ENCODE data around the gene WDFY4. TPM values are rescaled to one million over a fixed set of nuclear protein-coding genes. Genes with fewer than 3 reads are reported as not detected.

The WDFY4 gene
- polyA plus RNA-seq, 1 experiment, result not detected

DNA sequence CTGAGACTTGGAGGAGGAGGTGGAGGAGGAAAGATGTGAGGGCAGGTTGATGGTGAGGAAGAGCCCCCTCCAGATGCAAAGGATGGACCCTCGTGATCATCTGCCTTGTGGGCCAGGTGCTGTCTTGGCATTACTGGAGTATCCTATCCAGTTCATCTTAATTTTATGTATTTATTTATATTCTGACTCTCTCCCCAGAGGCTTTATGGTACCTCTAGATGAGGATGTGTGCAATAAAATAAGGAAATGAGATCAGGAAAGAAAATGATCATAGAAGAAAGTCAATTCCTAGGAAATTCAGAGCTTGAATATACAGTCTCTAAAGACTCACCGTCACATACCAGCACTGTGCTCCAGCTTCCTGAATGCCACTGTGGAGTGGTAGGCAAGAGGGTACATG, 160.8 kb downstream of the WDFY4 start:
- DNase-seq (ENCODE audit: low read depth), result no peak
- H3K27me3 ChIP-seq (ENCODE audit: control insufficient read depth, insufficient read depth, low read length), result no peaks in the 10 kb centered on the region
- TF ChIP-seq, protein P1, sequence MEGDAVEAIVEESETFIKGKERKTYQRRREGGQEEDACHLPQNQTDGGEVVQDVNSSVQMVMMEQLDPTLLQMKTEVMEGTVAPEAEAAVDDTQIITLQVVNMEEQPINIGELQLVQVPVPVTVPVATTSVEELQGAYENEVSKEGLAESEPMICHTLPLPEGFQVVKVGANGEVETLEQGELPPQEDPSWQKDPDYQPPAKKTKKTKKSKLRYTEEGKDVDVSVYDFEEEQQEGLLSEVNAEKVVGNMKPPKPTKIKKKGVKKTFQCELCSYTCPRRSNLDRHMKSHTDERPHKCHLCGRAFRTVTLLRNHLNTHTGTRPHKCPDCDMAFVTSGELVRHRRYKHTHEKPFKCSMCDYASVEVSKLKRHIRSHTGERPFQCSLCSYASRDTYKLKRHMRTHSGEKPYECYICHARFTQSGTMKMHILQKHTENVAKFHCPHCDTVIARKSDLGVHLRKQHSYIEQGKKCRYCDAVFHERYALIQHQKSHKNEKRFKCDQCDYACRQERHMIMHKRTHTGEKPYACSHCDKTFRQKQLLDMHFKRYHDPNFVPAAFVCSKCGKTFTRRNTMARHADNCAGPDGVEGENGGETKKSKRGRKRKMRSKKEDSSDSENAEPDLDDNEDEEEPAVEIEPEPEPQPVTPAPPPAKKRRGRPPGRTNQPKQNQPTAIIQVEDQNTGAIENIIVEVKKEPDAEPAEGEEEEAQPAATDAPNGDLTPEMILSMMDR (IDR thresholded peaks at IDR 0.05; ENCODE audit: insufficient read depth, low read depth, low read length), result no peak
- no peaks in the 10 kb centered on the region for H3K36me3 ChIP-seq (ENCODE audit: control insufficient read depth, insufficient read depth, low read length)
- no peak overlapping the region for H3K4me3 ChIP-seq (ENCODE audit: low read depth, low read length)
- CTCF ChIA-PET, result no interaction called here
- POLR2A ChIA-PET, result no interaction called here

DNA sequence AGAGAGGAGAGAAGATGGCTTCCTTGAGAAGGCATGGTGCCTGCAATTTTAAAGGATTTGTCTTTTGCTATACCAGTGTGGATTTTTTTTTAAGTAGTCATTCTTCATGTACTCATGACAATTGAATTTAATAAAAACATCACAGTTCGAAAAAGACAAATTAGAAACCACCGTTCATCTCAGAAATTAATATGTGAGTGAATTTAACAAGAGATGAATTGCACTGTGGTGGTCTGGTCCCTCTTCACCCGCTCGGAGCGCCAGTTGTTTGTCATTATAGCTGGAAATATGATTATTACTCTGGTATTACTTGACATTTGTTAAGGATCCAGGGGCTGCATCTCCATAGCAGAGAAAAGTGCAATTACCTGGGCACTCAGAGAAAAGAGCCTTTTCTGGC, 163.0 kb downstream of the WDFY4 start:
- ChIA-PET CTCF (no interaction called here), POLR2A (no interaction called here)
- Histone ChIP-seq H3K27me3 (ENCODE audit: control insufficient read depth, insufficient read depth, low read length) (no peaks in the 10 kb centered on the region), H3K36me3 (ENCODE audit: control insufficient read depth, insufficient read depth, low read length) (no peaks in the 10 kb centered on the region), H3K4me3 (ENCODE audit: low read depth, low read length) (no peak overlapping the region)
- TF ChIP-seq, protein P1 (IDR thresholded peaks at IDR 0.05; ENCODE audit: insufficient read depth, low read depth, low read length), result no peak
- no peak for DNase-seq (ENCODE audit: low read depth)

DNA sequence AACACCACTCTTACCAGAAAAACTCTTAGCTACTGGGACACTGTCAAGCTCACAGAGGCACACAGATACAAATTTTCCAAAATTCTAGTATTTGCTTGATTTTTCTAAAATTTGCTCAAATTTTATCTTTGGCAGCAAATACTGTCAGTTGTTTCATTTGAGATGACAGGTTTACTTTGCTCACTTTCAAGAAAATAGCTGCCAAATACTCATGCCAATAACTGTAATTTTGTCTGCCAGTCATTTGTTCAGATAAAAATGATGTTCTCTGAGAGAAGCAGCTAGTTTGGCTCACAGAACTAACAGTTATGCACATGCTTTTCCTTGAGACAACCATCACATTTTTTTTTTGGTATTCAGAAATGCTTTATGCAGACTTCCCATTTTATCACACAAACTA, 172.2 kb downstream of the WDFY4 start:
- TF ChIP-seq, protein P1 (IDR thresholded peaks at IDR 0.05; ENCODE audit: insufficient read depth, low read depth, low read length), result no peak
- Histone ChIP-seq H3K27me3 (ENCODE audit: control insufficient read depth, insufficient read depth, low read length) (no peaks in the 10 kb centered on the region), H3K36me3 (ENCODE audit: control insufficient read depth, insufficient read depth, low read length) (no peaks in the 10 kb centered on the region), H3K4me3 (ENCODE audit: low read depth, low read length) (no peak overlapping the region)
- ChIA-PET POLR2A (no interaction called here), CTCF (interaction anchor here (0.6 to 0.7 kb wide), 2 partner anchors 11 to 200 kb away, joined by 3 to 4 read pairs; no protein-coding TSS in a partner anchor)
- DNase-seq (ENCODE audit: low read depth), result no peak

DNA sequence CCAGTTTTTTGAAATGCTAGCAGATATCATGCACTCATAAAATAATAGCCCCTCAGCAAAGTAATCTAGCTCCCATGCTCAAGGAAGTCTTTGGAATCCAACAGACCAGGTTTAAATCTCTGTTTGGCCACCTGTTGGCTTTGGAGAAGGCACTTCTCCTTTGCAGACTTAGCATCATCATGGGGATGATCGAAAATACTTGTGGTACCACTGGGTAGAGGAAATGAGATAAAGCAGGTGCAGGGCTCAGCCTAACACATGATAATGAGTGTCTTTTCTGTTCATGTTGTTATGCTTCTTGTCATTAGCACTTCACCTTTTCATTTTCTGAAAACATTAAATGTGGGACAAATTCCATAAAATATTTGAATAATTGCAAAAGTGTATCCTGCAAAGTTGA, 187.6 kb downstream of the WDFY4 start:
- TF ChIP-seq, protein P1 (IDR thresholded peaks at IDR 0.05; ENCODE audit: insufficient read depth, low read depth, low read length), result no peak
- Histone ChIP-seq H3K4me3 (ENCODE audit: low read depth, low read length) (no peak overlapping the region), H3K36me3 (ENCODE audit: control insufficient read depth, insufficient read depth, low read length) (no peaks in the 10 kb centered on the region), H3K27me3 (ENCODE audit: control insufficient read depth, insufficient read depth, low read length) (no peaks in the 10 kb centered on the region)
- ChIA-PET POLR2A (no interaction called here), CTCF (interaction anchor here (1.0 kb wide), 1 partner anchor 9 kb away, joined by 3 read pairs; no protein-coding TSS in a partner anchor)
- DNase-seq (ENCODE audit: low read depth), result no peak

DNA sequence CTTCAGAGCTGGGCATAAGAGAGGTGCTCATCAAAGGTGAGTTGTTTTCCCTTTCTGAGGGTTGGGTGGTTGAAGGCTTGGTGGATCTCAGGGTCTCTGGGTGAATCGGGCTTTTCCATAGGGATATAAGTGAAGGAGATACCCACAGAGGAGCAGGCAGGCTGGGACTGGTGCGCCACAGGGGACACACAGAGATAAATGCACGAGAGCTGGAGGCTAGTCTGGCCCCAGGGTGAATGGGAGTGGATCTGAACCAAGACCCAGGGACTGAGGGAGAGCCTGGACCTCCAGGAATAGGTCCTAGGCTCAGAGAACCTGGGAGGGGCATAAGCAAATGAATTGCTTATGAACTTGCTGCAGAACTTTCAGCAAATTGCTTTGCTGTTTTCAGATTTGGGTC, 193.4 kb downstream of the WDFY4 start:
- Histone ChIP-seq H3K27me3 (ENCODE audit: control insufficient read depth, insufficient read depth, low read length) (no peaks in the 10 kb centered on the region; the same call in 1 of the 2 replicates), H3K36me3 (ENCODE audit: control insufficient read depth, insufficient read depth, low read length) (no peaks in the 10 kb centered on the region), H3K4me3 (ENCODE audit: low read depth, low read length) (no peak overlapping the region)
- TF ChIP-seq, protein P1 (IDR thresholded peaks at IDR 0.05; ENCODE audit: insufficient read depth, low read depth, low read length), result no peak
- no peak for DNase-seq (ENCODE audit: low read depth)
- CTCF ChIA-PET, result no interaction called here
- POLR2A ChIA-PET, result no interaction called here
